Right renal pelvis (tissue), 4 donors: ENCODE data around the gene NEK6. TPM values are rescaled to one million over a fixed set of nuclear protein-coding genes. Genes with fewer than 3 reads are reported as not detected.

Experiments used
- DNase-seq, 4 donors: peaks; one replicate each; pipeline ENCODE4 v3.0.0-alpha.2; 2013; ENCODE audit warnings: low read depth in 4 of 4, low spot score in 3 of 4, missing footprints in 1 of 4
- polyA plus RNA-seq, 4 donors: library from polyadenylated mRNA; unstranded; fragments of 120-200 nt; gene quantifications; one replicate each; pipeline ENCODE4 v1.2.1, GENCODE V29; 2013; ENCODE audit not compliant: insufficient read length in 4 of 4

The NEK6 gene
- polyA plus RNA-seq, 4 donors = 26.7 to 35.1 (median 29.6) TPM

GRCh38 chr9:124292696-124293593 lies 35.2 kb downstream of the NEK6 start:
- no peak for DNase-seq

GRCh38 chr9:124293718-124294506 lies 36.2 kb downstream of the NEK6 start:
- no peak for DNase-seq

DNA sequence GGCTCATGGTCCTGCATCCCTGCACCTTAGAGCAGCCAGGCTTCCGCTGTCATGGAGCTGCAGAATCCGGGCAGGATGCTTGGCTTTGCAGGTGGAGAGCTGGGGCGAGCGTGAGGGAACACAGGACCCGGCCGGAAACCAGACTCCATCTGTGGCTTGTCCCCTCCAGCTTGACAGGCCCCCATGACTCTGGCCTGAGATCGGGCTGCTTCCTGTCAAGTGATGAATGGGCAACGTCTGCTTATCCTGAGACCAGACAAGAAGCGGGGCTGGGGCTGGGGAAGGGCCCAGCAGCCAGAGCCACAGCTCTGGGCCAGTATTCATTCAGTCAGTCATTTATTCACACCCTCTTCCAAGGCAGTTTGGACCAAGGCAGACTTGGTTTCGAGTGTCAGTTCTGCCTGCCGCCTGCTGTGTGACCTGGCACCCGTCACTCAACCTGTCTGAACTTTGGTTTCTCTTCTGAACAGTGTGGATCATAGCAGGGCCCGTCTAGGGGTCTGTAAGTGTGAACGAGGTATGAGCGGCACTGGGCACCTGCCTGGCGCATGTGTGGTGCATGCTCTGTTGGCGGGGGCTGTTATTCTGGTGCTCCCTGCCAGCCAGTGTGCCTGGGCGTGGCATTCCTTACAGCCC lies 37.5 kb downstream of the NEK6 start:
- peak in 3 of 4 donors; percentile 56 to 64 (median 58) for DNase-seq

DNA sequence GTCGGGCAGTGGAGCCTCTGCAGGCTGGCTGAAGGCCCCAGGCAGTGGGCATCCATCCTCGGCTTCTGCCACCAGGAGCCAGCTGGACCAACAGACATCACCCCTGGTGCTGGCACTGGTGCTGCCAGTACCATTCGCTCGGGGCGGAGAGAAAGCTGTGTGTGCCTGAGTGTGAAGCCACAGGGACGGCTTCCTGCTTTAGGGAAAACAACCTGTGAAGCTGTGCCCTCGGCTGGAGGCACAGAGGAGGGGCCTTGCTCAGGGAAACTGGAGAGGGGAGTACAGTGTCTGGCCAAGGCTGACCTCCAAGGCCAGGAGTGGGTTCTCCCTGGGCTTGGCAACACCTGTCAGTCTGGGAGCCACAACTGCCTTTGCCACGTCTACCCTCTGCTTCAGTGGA lies 38.3 kb downstream of the NEK6 start:
- no peak for DNase-seq

- DNase-seq = no peak
Measured at GRCh38 chr9:124296796-124297550, 39.2 kb downstream of the NEK6 start.

GRCh38 chr9:124297551-124297901 lies 39.8 kb downstream of the NEK6 start:
- DNase-seq = no peak

GRCh38 chr9:124297915-124298645 lies 40.3 kb downstream of the NEK6 start:
- no peak for DNase-seq

GRCh38 chr9:124298646-124299235 lies 41.0 kb downstream of the NEK6 start:
- no peak for DNase-seq

- no peak for DNase-seq
Measured at GRCh38 chr9:124299515-124300090, 41.9 kb downstream of the NEK6 start.

- DNase-seq = no peak
Measured at GRCh38 chr9:124300312-124300711, 42.6 kb downstream of the NEK6 start.

GRCh38 chr9:124302921-124303320 lies 45.2 kb downstream of the NEK6 start:
- DNase-seq = no peak

DNA sequence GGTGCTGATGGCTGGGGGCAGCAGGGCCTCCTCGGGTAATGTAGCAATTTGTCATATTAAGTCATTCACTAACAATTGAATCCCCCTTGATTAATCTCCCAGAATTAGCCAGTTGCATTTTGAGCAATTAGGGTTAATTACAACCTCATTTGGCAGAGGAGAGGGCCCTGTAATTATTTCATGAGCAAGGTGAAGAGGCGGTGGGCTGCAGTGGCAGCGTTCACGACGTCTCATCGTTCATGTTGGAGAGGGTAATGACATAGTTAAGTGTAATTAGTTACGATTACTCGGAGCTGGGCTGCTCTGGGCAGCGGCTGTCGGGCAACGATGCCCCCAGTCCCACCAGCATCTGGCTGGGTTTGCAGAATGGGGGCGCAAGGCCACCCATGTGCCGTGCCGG lies 46.0 kb downstream of the NEK6 start:
- no peak for DNase-seq

DNA sequence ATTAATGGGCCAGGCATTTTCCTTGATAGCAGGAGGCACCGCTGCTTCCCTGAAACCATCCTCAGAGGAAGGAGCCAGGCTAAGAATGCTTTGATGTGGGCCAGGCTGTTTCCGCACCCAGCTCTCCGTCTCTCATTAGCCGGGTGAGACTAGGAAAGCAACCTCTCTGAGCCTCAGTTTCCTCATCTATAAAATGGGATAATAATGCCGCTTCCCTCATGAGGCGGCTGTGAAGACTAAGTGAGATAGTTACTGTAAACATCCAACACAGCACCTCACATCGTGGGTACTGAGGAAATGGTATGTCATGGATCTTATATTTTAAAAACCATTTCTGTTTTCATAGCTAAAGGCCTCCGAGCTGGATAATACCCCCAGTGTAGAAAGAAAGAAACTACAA lies 46.5 kb downstream of the NEK6 start:
- DNase-seq = no peak

DNA sequence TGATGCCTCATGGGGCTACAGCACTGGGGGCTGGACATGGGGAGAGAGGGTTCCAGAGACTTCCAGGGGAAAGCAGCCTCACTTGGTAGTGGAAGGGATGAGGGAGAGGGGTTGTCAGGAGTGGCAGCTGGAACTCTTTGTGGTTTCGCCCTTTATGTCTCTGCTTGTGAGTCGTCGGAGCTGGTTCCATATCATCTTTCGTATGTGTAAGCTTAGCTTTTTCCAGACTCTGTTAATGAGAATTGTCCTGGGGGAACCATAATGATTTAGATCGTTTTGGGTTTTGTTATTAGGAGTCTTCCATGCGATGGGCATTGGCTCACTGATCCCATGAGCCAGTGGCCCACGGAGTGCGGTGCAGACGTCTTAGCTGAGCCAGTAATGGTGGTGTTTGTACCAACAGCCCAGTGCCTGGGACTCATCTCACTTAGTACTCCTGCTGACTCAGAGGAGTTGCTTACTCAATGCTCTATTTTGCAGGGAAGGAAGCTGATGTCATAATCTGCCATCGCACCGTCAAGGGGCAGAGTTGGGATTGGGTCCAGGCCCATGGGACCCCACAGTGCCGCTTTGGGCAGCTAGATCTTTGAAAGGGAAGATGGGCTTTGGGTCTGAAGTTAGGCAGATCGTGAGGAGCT lies 48.5 kb downstream of the NEK6 start:
- no peak for DNase-seq

DNA sequence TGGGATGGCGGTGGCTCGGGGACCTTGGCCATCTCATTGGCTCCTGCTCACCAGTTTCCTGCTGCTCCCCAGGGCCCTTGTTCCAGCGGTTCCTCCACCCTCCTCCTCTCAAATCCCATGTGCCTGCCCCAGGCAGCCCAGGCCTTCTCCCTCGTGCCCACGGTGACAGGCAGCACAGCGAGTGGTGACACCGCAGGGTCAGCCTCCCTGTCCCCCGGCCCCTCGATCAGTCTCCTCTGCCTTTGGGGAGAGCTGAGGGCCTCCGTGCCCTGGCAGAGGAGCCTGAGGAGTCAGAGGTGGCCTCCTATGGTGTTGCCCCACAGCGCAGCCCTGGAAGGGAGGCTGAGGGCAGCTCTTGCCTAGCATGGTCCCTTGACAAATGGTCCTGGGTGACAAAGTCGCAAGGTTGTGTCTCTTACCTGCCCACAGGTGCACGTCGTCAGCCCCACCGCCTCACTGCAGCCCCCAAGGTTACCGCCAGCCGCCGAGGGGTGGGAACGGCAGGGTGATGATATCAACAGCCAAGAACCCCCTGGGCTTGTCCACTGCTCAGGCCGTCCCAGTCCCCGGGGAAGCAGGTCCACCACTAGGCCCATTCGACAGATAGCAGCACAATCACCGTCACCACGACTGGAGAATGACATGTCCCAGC lies 49.8 kb downstream of the NEK6 start:
- DNase-seq = no peak

DNA sequence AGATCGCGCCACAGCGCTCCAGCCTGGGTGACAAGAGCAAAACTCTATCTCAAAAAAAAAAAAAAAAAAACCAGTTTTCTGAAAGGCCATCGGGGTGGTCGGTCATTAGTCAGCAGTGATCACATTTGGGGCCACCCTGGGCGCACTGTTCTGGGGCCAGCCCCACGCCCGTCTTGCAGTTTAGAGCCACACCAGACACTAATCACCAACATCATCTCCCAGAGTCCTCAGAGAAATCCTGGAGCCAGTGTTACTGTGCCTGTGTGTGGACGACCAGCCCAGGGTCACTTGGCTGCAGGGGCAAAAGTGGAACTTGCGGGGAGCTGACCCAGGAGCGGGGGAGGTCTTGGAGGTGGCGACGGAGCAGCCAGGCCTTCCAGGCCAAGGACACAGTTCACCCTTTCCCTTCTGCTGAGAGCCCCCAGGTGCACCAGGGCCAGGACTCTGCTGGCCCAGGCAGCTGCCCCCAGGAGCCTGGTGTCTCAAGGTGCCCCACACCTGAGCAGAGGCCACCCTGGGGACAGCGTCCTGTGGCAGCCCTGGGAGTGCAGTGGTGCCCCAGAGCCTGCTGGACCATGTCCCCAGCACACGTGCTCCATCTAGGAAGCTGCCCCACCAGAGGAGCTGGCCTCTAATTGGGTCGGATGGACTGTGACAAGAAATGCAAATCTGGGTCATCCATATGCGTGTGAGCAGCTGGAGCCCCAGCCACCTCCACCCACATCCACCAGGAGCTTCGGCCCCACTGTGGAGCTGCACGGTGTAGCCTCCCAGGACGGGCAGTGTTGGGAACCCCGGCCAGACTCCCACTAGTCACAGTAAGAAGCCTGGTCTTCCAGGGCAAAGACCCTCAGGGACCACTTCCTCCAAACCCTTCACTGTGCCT lies 51.1 kb downstream of the NEK6 start:
- no peak for DNase-seq

DNA sequence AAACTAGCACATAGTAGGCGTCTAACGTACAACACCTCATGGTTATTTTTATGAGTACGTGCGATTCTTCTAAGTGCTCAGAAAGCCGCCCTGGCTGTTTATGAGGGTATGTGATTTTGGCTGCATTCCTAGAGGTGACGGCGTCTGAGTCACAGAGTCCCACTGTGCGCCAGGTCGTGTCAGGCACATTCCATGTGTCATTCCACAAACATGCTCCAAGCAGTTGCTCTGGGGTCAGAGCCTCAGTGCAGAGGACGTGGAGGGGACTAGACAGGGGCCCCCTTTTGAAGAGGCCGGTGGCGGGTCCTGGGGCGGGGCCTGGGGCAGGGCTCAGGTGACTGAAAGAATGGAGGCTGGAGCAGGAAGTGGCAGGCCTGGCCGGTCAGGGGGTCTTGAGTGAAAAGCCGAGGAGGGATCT lies 51.9 kb downstream of the NEK6 start:
- no peak for DNase-seq
